Fibroblast of mammary gland (primary cell): Measurements from ENCODE around the gene TOGARAM2.
"Not testable (repeated sequence)": the region's sequence is repeated elsewhere in the genome, so short reads cannot be mapped to it uniquely, and the experiment has no call there.

ENCODE experiments used
- DNase-seq: peaks from one replicate; pipeline ENCODE4 v3.0.0-alpha.2; 2010; ENCODE audit warnings: low read depth
- H3K4me3 ChIP-seq: 2 replicates; pipeline ENCODE4 v1.5.1; 2011; ENCODE audit warnings: low read depth, mild to moderate bottlenecking, low read length, moderate library complexity; ENCODE audit not compliant: control insufficient read depth
- TF ChIP-seq, protein P1 (sequence below): conservative IDR thresholded peaks from 2 replicates; pipeline ENCODE4 v1.5.1; 2011; ENCODE audit warnings: low read depth, low read length, inconsistent platforms; ENCODE audit not compliant: control insufficient read depth, insufficient read depth

The TOGARAM2 gene

GRCh38 chr2:28974252-28974651 is 6.8 kb upstream of the TOGARAM2 start:
- TF ChIP-seq, protein P1, sequence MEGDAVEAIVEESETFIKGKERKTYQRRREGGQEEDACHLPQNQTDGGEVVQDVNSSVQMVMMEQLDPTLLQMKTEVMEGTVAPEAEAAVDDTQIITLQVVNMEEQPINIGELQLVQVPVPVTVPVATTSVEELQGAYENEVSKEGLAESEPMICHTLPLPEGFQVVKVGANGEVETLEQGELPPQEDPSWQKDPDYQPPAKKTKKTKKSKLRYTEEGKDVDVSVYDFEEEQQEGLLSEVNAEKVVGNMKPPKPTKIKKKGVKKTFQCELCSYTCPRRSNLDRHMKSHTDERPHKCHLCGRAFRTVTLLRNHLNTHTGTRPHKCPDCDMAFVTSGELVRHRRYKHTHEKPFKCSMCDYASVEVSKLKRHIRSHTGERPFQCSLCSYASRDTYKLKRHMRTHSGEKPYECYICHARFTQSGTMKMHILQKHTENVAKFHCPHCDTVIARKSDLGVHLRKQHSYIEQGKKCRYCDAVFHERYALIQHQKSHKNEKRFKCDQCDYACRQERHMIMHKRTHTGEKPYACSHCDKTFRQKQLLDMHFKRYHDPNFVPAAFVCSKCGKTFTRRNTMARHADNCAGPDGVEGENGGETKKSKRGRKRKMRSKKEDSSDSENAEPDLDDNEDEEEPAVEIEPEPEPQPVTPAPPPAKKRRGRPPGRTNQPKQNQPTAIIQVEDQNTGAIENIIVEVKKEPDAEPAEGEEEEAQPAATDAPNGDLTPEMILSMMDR = no peak
- no peak overlapping the region for H3K4me3 ChIP-seq
- DNase-seq = no peak

- TF ChIP-seq, protein P1 = no peak
- no peak for DNase-seq
- H3K4me3 ChIP-seq = no peak overlapping the region
Measured at GRCh38 chr2:28975671-28976070, 5.4 kb upstream of the TOGARAM2 start.

DNA sequence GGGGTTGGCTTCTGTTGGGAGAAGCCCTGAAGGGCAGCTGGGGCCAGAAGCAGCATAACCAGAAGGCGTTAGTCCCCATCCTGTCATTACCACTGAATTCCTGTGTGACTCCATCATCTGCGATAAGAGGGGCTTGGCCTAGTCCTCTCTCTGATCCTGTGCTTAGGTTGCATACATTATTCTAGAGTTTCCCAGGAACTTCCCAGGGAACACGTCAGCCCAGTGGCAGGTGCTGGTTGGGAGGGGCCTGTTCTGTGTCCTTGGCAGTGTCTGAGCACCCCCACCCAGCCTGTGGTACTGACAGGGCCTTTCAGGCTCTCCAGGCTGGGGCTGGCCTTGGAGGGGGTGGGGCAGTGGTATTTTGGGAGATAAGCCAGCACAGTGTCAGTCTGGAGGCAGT is 4.5 kb upstream of the TOGARAM2 start:
- TF ChIP-seq, protein P1 = no peak
- no peak for DNase-seq
- no peak overlapping the region for H3K4me3 ChIP-seq

GRCh38 chr2:28977176-28977875 is 3.8 kb upstream of the TOGARAM2 start:
- DNase-seq = no peak
- TF ChIP-seq, protein P1 = no peak

DNA sequence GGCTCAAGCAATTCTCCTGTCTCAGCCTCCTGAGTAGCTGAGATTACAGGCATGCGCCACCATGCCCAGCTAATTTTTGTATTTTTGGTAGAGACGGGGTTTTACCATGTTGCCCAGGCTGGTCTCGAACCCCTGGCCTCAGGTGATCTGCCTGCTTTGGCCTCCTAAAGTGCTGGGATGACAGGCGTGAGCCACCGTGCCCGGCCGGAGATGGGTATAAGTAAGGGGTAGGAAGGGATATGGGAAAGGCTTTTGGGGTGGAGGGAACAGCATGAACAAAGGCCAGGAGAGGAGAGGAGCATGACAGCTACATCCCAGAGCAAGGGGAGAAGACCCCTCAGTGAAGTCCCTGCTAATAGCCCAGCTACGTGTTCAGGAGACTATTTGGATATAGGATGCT is 3.1 kb upstream of the TOGARAM2 start:
- DNase-seq, H3K4me3 ChIP-seq: not testable (repeated sequence)

More at GRCh38 chr2:28977176-28977875, 3.8 kb upstream of the TOGARAM2 start:
- H3K4me3 ChIP-seq = no peak overlapping the region

DNA sequence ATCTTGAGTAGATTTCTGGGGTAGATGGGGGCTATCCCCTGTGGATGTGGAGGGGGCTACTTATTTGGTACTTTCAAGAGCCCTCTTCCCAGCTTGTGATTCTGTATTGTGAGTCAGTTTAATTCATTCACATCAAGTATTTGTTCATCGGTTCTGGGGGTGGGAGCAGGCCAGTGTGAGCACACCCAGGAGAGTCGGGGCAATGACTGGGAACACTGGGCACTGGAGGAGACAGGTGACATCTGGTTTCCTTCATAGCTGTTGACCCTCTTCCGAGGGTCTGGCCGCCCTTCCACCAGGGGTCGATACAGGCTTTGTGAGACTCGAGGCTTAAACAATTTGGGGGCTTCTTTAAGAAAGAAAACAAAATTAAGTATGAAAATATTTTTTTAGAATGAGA is 2.5 kb upstream of the TOGARAM2 start:
- DNase-seq = no peak
- TF ChIP-seq, protein P1 = no peak
- H3K4me3 ChIP-seq = no peak overlapping the region

GRCh38 chr2:28979041-28979440 is 2.1 kb upstream of the TOGARAM2 start:
- DNase-seq = no peak
- no peak overlapping the region for H3K4me3 ChIP-seq
- TF ChIP-seq, protein P1 = no peak
